ENCODE data around the gene RIMBP2.

RIMBP2 gene

GRCh38 chr12:130685250-130685787, 30.8 kb downstream of the RIMBP2 start:
- FAIRE-seq (no peak), DNase-seq (ENCODE audit: low spot score) (no peak)

- FAIRE-seq, result no peak
- DNase-seq (ENCODE audit: low spot score), result no peak
Observed at GRCh38 chr12:130683811-130684210, 32.3 kb downstream of the RIMBP2 start.

GRCh38 chr12:130683080-130683479, 33.0 kb downstream of the RIMBP2 start:
- no peak for FAIRE-seq
- no peak for DNase-seq (ENCODE audit: low spot score)

- DNase-seq (ENCODE audit: low spot score) (no peak), FAIRE-seq (no peak)
Observed at GRCh38 chr12:130680451-130680990, 35.6 kb downstream of the RIMBP2 start.

GRCh38 chr12:130677957-130678558, 38.0 kb downstream of the RIMBP2 start:
- FAIRE-seq (no peak), DNase-seq (ENCODE audit: low spot score) (no peak)

- DNase-seq (ENCODE audit: low spot score), result no peak
- no peak for FAIRE-seq
Observed at GRCh38 chr12:130675791-130676190, 40.3 kb downstream of the RIMBP2 start.

- DNase-seq (ENCODE audit: low spot score), result no peak
Observed at GRCh38 chr12:130675121-130675520, 41.0 kb downstream of the RIMBP2 start.

GRCh38 chr12:130674676-130675075, 41.4 kb downstream of the RIMBP2 start:
- no peak for DNase-seq (ENCODE audit: low spot score)
- FAIRE-seq, result no peak

More at GRCh38 chr12:130675121-130675520, 41.0 kb downstream of the RIMBP2 start:
- no peak for FAIRE-seq

GRCh38 chr12:130673036-130673705, 42.9 kb downstream of the RIMBP2 start:
- no peak for FAIRE-seq
- no peak for DNase-seq (ENCODE audit: low spot score)

GRCh38 chr12:130672089-130672820, 43.8 kb downstream of the RIMBP2 start:
- no peak for DNase-seq (ENCODE audit: low spot score)
- FAIRE-seq, result no peak

- no peak for FAIRE-seq
- no peak for DNase-seq (ENCODE audit: low spot score)
Observed at GRCh38 chr12:130671556-130671955, 44.5 kb downstream of the RIMBP2 start.

- FAIRE-seq, result no peak
- DNase-seq (ENCODE audit: low spot score), result no peak
Observed at GRCh38 chr12:130669797-130670196, 46.3 kb downstream of the RIMBP2 start.

- DNase-seq (ENCODE audit: low spot score) (no peak), FAIRE-seq (no peak)
Observed at GRCh38 chr12:130669205-130669557, 46.9 kb downstream of the RIMBP2 start.

GRCh38 chr12:130668286-130669204, 47.6 kb downstream of the RIMBP2 start:
- FAIRE-seq, result no peak
- no peak for DNase-seq (ENCODE audit: low spot score)

GRCh38 chr12:130667421-130667960, 48.6 kb downstream of the RIMBP2 start:
- no peak for DNase-seq (ENCODE audit: low spot score)
- no peak for FAIRE-seq

GRCh38 chr12:130666645-130667044, 49.5 kb downstream of the RIMBP2 start:
- no peak for FAIRE-seq
- DNase-seq (ENCODE audit: low spot score), result no peak

GRCh38 chr12:130665753-130666152, 50.3 kb downstream of the RIMBP2 start:
- no peak for FAIRE-seq
- DNase-seq (ENCODE audit: low spot score), result no peak

GRCh38 chr12:130664772-130665171, 51.3 kb downstream of the RIMBP2 start:
- FAIRE-seq, result no peak
- DNase-seq (ENCODE audit: low spot score), result no peak

- DNase-seq (ENCODE audit: low spot score) (no peak), FAIRE-seq (no peak)
Observed at GRCh38 chr12:130664252-130664651, 51.8 kb downstream of the RIMBP2 start.

- FAIRE-seq (no peak), DNase-seq (ENCODE audit: low spot score) (no peak)
Observed at GRCh38 chr12:130663514-130663913, 52.6 kb downstream of the RIMBP2 start.
